Measurements from ENCODE around the gene AKAP6.

Gene AKAP6

GRCh38 chr14:32311294-32312009 is 17.6 kb upstream of the AKAP6 start:
- TF ChIP-seq POLR2A (IDR thresholded peaks at IDR 0.05; ENCODE audit: low read depth, low read length) (no peak), POLR2AphosphoS5 (IDR thresholded peaks at IDR 0.05; ENCODE audit: low read depth, low read length) (no peak), TAF1 (IDR thresholded peaks at IDR 0.05; ENCODE audit: borderline replicate concordance, low read depth, low read length) (no peak)
- FAIRE-seq (no peak), DNase-seq (ENCODE audit: insufficient read length) (no peak)

GRCh38 chr14:32312010-32312331 is 17.1 kb upstream of the AKAP6 start:
- FAIRE-seq (no peak), DNase-seq (ENCODE audit: insufficient read length) (no peak)
- TF ChIP-seq POLR2A (IDR thresholded peaks at IDR 0.05; ENCODE audit: low read depth, low read length) (no peak), TAF1 (IDR thresholded peaks at IDR 0.05; ENCODE audit: borderline replicate concordance, low read depth, low read length) (no peak), POLR2AphosphoS5 (IDR thresholded peaks at IDR 0.05; ENCODE audit: low read depth, low read length) (no peak)

GRCh38 chr14:32313844-32314376 is 15.2 kb upstream of the AKAP6 start:
- FAIRE-seq: no peak
- no peak for DNase-seq (ENCODE audit: insufficient read length)
- TF ChIP-seq TAF1 (IDR thresholded peaks at IDR 0.05; ENCODE audit: borderline replicate concordance, low read depth, low read length) (no peak), POLR2AphosphoS5 (IDR thresholded peaks at IDR 0.05; ENCODE audit: low read depth, low read length) (no peak), POLR2A (IDR thresholded peaks at IDR 0.05; ENCODE audit: low read depth, low read length) (no peak)

GRCh38 chr14:32318087-32318795 is 10.9 kb upstream of the AKAP6 start:
- TF ChIP-seq POLR2A (IDR thresholded peaks at IDR 0.05; ENCODE audit: low read depth, low read length) (no peak), POLR2AphosphoS5 (IDR thresholded peaks at IDR 0.05; ENCODE audit: low read depth, low read length) (no peak)
- DNase-seq (ENCODE audit: insufficient read length): no peak
- no peak for FAIRE-seq

GRCh38 chr14:32319368-32320049 is 9.6 kb upstream of the AKAP6 start:
- no peak for FAIRE-seq
- DNase-seq (ENCODE audit: insufficient read length): no peak
- no peak for TF ChIP-seq TAF1 (IDR thresholded peaks at IDR 0.05; ENCODE audit: borderline replicate concordance, low read depth, low read length)

GRCh38 chr14:32324601-32325000 is 4.5 kb upstream of the AKAP6 start:
- no peak for TF ChIP-seq POLR2AphosphoS5 (IDR thresholded peaks at IDR 0.05; ENCODE audit: low read depth, low read length)
- TF ChIP-seq POLR2A (IDR thresholded peaks at IDR 0.05; ENCODE audit: low read depth, low read length): no peak
- TF ChIP-seq TAF1 (IDR thresholded peaks at IDR 0.05; ENCODE audit: borderline replicate concordance, low read depth, low read length): no peak
- FAIRE-seq (no peak), DNase-seq (ENCODE audit: insufficient read length) (no peak)

- FAIRE-seq (no peak), DNase-seq (ENCODE audit: insufficient read length) (no peak)
- no peak for TF ChIP-seq POLR2A (IDR thresholded peaks at IDR 0.05; ENCODE audit: low read depth, low read length)
- no peak for TF ChIP-seq POLR2AphosphoS5 (IDR thresholded peaks at IDR 0.05; ENCODE audit: low read depth, low read length)
- no peak for TF ChIP-seq TAF1 (IDR thresholded peaks at IDR 0.05; ENCODE audit: borderline replicate concordance, low read depth, low read length)
Measured at GRCh38 chr14:32327255-32327961, 1.7 kb upstream of the AKAP6 start.

GRCh38 chr14:32329690-32330285 is 690 bp downstream of the AKAP6 start:
- TF ChIP-seq POLR2AphosphoS5 (IDR thresholded peaks at IDR 0.05; ENCODE audit: low read depth, low read length): no peak
- TF ChIP-seq POLR2A (IDR thresholded peaks at IDR 0.05; ENCODE audit: low read depth, low read length): no peak
- no peak for TF ChIP-seq TAF1 (IDR thresholded peaks at IDR 0.05; ENCODE audit: borderline replicate concordance, low read depth, low read length)
- DNase-seq (ENCODE audit: insufficient read length) (no peak), FAIRE-seq (no peak)

- TF ChIP-seq TAF1 (IDR thresholded peaks at IDR 0.05; ENCODE audit: borderline replicate concordance, low read depth, low read length): no peak
- no peak for TF ChIP-seq POLR2A (IDR thresholded peaks at IDR 0.05; ENCODE audit: low read depth, low read length)
- no peak for TF ChIP-seq POLR2AphosphoS5 (IDR thresholded peaks at IDR 0.05; ENCODE audit: low read depth, low read length)
- DNase-seq (ENCODE audit: insufficient read length) (no peak), FAIRE-seq (no peak)
Measured at GRCh38 chr14:32330351-32331111, 1.4 kb downstream of the AKAP6 start.

- DNase-seq (ENCODE audit: insufficient read length) (no peak), FAIRE-seq (no peak)
- TF ChIP-seq POLR2A (IDR thresholded peaks at IDR 0.05; ENCODE audit: low read depth, low read length): no peak
- no peak for TF ChIP-seq TAF1 (IDR thresholded peaks at IDR 0.05; ENCODE audit: borderline replicate concordance, low read depth, low read length)
Measured at GRCh38 chr14:32331206-32331605, 2.1 kb downstream of the AKAP6 start.
